Activated naive CD4-positive, alpha-beta T cell treated with anti-CD3 and anti-CD28 coated beads, Interleukin-2, amount 50 U/mL, for 16 hours (primary cell): Measurements from ENCODE around the gene ENOX2.

Experiments used
- DNase-seq: peaks from one replicate; pipeline ENCODE4 v3.0.0-alpha.2; 2020

Gene ENOX2

GRCh38 chrX:130606425-130606824 lies 296.6 kb downstream of the ENOX2 start:
- no peak for DNase-seq

GRCh38 chrX:130604882-130605281 lies 298.1 kb downstream of the ENOX2 start:
- no peak for DNase-seq

GRCh38 chrX:130594453-130594916 lies 308.5 kb downstream of the ENOX2 start:
- DNase-seq = no peak

- DNase-seq = no peak
These were observed 309.1 kb downstream of the ENOX2 start for GRCh38 chrX:130593911-130594310.

- DNase-seq = no peak
These were observed 310.8 kb downstream of the ENOX2 start for GRCh38 chrX:130592204-130592603.

- DNase-seq = no peak
These were observed 324.1 kb downstream of the ENOX2 start for GRCh38 chrX:130578906-130579305.

- no peak for DNase-seq
These were observed 325.6 kb downstream of the ENOX2 start for GRCh38 chrX:130577431-130577830.

- DNase-seq = peak; percentile 10
These were observed 327.1 kb downstream of the ENOX2 start for GRCh38 chrX:130575831-130576389.
